ENCODE results near the gene TMEM17. TPM values are rescaled to one million over a fixed set of nuclear protein-coding genes. Genes with fewer than 3 reads are reported as not detected.

TMEM17 gene
- total RNA-seq, 4 donors from 2014 or later, result 1.0 to 3.1 TPM; not detected in 2

- H3K27me3 ChIP-seq, result no peaks in the 10 kb centered on the region
- H3K9me3 ChIP-seq, result no peaks in the 10 kb centered on the region
- H3K27ac ChIP-seq, result peak overlapping the region in 1 of 2 donors; percentile 41
- no peaks in the 10 kb centered on the region for H3K36me3 ChIP-seq
- TF ChIP-seq POLR2A (IDR thresholded peaks at IDR 0.05) (no peak), CTCF (IDR thresholded peaks at IDR 0.05) (no peak)
- H3K4me3 ChIP-seq, result no peak overlapping the region
- no peaks in the 10 kb centered on the region for H3K4me1 ChIP-seq
- DNase-seq, result peak in 1 of 2 donors; percentile 44
- intact Hi-C loops (cut with DNase I; ENCODE audit: low total_unique reads), result no loop called here
These were observed 38.3 kb downstream of the TMEM17 start for GRCh38 chr2:62467475-62468321.

GRCh38 chr2:62467100-62467474 lies 38.9 kb downstream of the TMEM17 start:
- Histone ChIP-seq H3K27ac (peak overlapping the region in 1 of 2 donors; percentile 41), H3K27me3 (no peaks in the 10 kb centered on the region), H3K9me3 (no peaks in the 10 kb centered on the region), H3K36me3 (no peaks in the 10 kb centered on the region), H3K4me1 (no peaks in the 10 kb centered on the region), H3K4me3 (no peak overlapping the region)
- no peak for DNase-seq
- TF ChIP-seq CTCF (IDR thresholded peaks at IDR 0.05) (no peak), POLR2A (IDR thresholded peaks at IDR 0.05) (no peak)
- intact Hi-C loops (cut with DNase I; ENCODE audit: low total_unique reads), result no loop called here

GRCh38 chr2:62466503-62466854 lies 39.5 kb downstream of the TMEM17 start:
- H3K9me3 ChIP-seq, result no peaks in the 10 kb centered on the region
- H3K27ac ChIP-seq, result peak overlapping the region; percentile 6 to 41
- intact Hi-C loops (cut with DNase I; ENCODE audit: low total_unique reads), result no loop called here
- no peak for DNase-seq
- H3K4me3 ChIP-seq, result no peak overlapping the region
- H3K4me1 ChIP-seq, result no peaks in the 10 kb centered on the region
- TF ChIP-seq CTCF (IDR thresholded peaks at IDR 0.05) (no peak), POLR2A (IDR thresholded peaks at IDR 0.05) (no peak)
- H3K36me3 ChIP-seq, result no peaks in the 10 kb centered on the region
- no peaks in the 10 kb centered on the region for H3K27me3 ChIP-seq

- intact Hi-C loops (cut with DNase I; ENCODE audit: low total_unique reads), result no loop called here
- Histone ChIP-seq H3K4me1 (no peaks in the 10 kb centered on the region), H3K9me3 (no peaks in the 10 kb centered on the region), H3K27ac (peak overlapping the region; percentile 6 to 41), H3K36me3 (no peaks in the 10 kb centered on the region), H3K27me3 (no peaks in the 10 kb centered on the region), H3K4me3 (no peak overlapping the region)
- DNase-seq, result peak in 1 of 2 donors; percentile 29
- TF ChIP-seq POLR2A (IDR thresholded peaks at IDR 0.05), result no peak
These were observed 40.1 kb downstream of the TMEM17 start for GRCh38 chr2:62465741-62466502.

- H3K36me3 ChIP-seq, result no peaks in the 10 kb centered on the region
- TF ChIP-seq CTCF (IDR thresholded peaks at IDR 0.05) (no peak), POLR2A (IDR thresholded peaks at IDR 0.05) (no peak)
- no peak for DNase-seq
- no peak overlapping the region for H3K27ac ChIP-seq
- H3K9me3 ChIP-seq, result no peaks in the 10 kb centered on the region
- no peak overlapping the region for H3K4me3 ChIP-seq
- no peaks in the 10 kb centered on the region for H3K27me3 ChIP-seq
- intact Hi-C loops (cut with DNase I; ENCODE audit: low total_unique reads), result no loop called here
- H3K4me1 ChIP-seq, result no peaks in the 10 kb centered on the region
These were observed 40.8 kb downstream of the TMEM17 start for GRCh38 chr2:62465039-62465740.
